GM19035 (cell line): ENCODE data around the gene RNF10.
"Not testable (repeated sequence)": the region's sequence is repeated elsewhere in the genome, so short reads cannot be mapped to it uniquely, and the experiment has no call there.

Source experiments
- ATAC-seq: cut with Tn5 transposase; IDR thresholded peaks from one replicate; pipeline ENCODE4 v1.9.1; 2021; ENCODE audit not compliant: unreplicated experiment

RNF10 gene

DNA sequence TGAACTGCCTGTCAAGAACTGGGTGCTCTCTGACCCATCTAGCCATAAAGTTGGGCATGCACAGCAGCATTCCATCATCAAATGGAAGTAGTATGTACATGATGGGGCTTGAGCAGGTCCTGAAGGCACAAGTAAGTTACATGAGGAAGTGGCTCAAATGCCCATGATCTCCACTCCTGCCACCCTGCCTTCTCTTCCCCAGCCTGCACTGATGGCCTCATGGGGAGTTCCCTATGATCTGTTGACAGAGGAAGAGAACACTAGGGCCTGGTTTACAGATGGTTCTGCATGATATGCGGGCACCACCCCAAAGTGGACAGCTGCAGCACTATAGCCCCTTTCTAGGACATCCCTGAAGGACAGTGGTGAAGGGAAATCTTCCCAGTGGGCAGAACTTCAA lies 77.4 kb downstream of the RNF10 start:
- not testable (repeated sequence) for ATAC-seq

- ATAC-seq: no peak
Observed at GRCh38 chr12:120614848-120615247, 80.7 kb downstream of the RNF10 start.

DNA sequence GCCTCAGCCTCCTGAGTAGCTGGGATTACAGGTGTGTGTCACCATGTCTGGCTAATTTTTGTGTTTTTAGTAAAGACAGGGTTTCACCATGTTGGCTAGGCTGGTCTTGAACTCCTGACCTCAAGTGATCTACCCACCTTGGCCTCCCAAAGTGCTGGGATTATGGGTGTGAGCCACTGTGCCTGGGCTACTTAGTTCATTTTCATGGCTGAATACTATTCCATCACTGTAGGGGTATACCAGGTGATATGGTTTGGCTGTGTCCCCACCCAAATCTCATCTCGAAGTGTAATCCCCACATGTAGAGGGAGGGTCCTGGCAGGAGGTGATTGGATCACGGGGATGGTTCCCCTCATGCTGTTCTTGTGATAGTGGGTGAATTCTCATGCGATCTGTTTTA lies 83.0 kb downstream of the RNF10 start:
- not testable (repeated sequence) for ATAC-seq

DNA sequence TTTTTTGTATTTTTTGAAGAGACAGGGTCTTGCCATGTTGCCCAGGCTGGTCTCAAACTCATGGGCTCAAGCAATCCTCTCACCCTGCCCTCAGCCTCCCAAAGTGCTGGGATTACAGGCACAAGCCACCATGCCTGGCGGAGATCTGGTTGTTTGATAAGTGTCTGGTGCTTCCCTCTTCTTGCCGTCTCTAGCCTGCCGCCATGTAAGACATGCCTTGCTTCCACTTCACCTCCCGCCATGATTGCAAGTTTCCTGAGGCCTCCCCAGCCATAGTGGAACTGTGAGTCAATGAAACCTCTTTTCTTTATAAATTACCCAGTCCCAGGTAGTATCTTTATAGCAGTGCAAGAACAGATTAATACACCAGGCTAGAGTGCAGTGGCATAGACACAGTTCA lies 83.6 kb downstream of the RNF10 start:
- ATAC-seq: not testable (repeated sequence)

DNA sequence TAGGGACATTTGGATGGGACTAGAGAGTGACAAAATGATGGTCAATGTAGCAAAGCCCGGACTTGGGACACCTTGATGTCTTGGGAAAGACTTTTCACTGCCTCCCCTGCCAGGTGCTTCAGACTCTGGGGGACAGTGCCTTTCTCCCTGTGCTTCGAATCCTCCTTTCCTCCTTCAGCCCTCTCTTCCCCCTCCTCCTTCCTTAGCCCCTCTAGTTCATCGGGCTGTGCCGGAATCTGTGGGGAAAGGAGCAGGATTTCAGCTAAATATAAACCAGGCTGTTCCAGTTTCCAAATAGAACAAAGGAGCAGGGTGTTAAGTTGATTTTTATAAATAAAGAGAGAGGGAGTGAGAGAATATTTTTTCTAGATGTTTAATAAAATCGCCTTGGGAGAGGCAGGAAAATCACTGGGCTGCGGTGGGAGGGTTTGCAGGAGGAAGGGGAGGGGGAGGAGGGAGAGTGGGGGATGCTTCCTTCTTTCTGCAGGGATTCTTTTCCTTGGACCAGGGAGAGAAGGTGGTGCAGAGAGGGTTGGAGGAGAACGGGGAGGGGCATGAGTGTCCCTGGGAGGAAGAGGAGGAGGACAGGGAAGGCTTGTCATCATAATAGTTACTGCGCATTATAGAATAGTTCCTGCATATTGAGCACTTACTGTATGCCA lies 84.9 kb downstream of the RNF10 start:
- ATAC-seq: no peak

GRCh38 chr12:120620624-120621023 lies 86.5 kb downstream of the RNF10 start:
- ATAC-seq: no peak

DNA sequence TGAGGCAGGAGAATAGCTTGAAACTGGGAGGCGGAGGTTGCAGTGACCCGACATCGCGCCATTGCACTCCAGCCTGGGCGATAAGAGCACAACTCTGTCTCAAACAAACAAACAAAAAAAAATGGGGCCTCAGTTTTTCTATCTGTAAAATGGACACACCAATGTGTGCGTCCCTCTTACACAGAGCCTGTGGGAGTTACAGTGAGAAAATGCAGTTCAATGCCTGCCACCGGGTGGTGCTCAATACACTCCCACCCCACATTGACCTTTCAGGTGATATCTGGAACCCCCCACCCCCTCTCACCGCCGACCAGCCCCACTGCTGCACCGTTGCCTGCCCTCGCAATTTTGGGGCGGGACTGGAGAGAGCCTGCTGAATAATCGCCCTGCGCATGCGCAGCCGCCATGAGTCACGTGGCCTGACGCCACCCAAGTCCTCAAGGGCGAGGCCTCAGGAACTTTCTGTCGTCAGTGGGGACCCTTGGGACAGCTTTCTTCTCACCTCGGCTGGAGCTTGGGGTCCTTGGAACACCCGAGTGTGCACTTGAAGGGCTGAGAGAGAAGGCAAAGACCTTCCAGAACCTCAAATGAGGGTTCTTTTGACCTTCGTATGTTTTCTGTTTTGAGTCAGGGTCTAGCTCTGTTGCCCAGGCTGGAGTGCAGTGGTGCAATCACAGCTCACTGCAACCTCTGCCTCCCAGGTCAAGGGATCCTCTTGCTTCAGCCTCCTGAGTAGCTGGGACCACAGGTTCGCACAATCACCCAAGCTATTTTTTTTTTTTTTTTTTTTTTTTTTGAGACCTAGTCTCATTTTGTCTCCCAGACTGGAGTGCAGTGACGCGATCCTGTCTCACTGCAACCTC lies 91.6 kb downstream of the RNF10 start:
- no peak for ATAC-seq
